Colon (tissue), 2 donors: ENCODE data around the gene TXNDC16.
"Not testable (repeated sequence)": the region's sequence is repeated elsewhere in the genome, so short reads cannot be mapped to it uniquely, and the experiment has no call there.

Experiments
- FAIRE-seq: peaks from 2 replicates; lab custom pipeline; 2012; peaks lifted over from hg19 to GRCh38; lab: Jason Lieb, UNC
- donor health status: control.
- donor health status: control.

TXNDC16 gene

DNA sequence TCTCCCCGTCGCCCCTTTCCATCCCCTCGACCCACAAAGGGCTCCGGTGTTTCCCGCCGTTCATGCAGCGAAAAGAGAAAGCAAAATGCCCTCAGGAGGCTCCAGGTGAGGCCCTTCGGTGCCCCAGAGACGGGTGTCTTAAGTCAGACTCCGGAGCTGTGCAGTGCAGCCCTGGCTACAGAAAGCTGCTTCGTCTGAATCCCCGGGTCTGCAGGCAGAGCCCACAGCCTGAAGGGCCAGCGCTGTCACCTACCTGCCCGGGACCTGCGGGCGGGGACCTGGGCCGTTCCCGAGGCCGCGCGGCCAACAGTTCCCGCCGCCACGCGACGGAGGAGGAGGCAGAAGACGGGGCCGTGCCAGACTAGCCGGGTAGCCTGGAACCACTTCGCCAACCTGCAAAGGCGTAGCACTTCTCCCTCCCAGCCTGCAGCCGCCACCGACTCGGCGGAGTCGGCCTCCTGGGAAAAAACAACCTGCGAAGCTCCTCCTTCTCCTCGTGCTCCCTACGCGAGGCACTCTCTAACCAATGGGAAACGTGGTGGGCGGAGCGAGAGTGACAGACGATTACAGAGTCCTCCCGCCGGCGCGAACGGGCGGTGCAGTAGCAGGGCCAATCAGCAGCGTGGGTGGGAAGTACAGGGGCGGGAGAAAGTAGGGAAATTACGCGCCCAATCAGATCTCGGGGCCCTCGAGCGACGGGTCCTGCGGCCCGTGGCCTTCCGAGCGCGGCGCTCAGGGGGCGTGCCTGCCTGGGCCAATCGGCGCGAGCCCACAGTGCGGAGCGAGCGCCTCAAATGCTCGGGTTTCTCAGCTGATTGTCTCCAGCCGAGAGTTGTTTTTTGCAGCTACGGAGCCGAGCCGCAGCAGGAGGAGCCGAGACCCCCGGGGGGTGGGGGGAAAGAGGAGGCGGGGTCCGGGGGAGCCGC is at the start of gene TXNDC16, which contains the start of gene GPR137C:
TSS of gene TXNDC16 (minus strand) at position 443 of the 926 bp plus-strand sequence. CDS start 8,948 bp downstream, outside the sequence.
TSS of gene GPR137C (plus strand) at position 774 of the 926 bp plus-strand sequence. CDS start 312 bp downstream, outside the sequence.
- peak; percentile 91 for FAIRE-seq

- FAIRE-seq = no peak
Measured at GRCh38 chr14:52599974-52600373, 47.7 kb upstream of the TXNDC16 start.

- FAIRE-seq = no peak
Measured at GRCh38 chr14:52598568-52598967, 46.3 kb upstream of the TXNDC16 start.

DNA sequence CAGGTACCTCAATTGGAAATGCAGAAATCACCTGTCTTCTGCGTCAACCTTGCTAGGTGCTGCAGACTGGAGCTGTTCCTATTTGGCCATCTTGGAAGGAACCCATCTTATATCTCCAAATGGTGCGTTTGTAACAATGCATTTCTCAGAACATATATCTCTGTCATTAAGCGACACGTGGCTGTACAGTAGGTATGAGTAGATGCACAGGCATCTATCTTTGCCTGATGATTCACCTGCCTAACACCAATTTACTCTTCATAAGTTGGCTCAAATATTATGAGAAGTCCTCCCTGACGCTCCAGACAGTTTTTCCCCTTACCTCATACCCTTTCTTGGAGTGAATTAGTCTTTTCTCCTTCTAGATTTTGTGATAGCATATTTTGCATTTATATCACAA is 44.6 kb upstream of the TXNDC16 start:
- no peak for FAIRE-seq

DNA sequence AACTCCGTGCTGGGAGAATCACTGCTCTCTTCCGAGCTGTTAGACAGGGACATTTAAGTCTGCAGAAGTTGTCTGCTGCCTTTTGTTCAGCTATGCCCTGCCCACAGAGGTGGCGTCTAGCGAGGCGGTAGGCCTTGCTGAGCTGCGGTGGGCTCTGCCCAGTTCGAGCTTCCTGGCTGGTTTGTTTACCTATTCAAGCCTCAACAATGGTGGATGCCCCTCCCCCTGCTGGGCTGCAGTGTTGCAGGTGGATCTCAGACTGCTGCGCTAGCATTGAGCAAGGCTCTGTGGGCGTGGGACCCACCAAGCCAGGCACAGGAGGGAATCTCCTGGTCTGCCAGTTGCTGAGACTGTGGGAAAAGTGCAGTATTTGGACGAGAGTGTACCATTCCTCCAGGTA is 44.0 kb upstream of the TXNDC16 start:
- no peak for FAIRE-seq

GRCh38 chr14:52590318-52590717 is 38.0 kb upstream of the TXNDC16 start:
- no peak for FAIRE-seq

DNA sequence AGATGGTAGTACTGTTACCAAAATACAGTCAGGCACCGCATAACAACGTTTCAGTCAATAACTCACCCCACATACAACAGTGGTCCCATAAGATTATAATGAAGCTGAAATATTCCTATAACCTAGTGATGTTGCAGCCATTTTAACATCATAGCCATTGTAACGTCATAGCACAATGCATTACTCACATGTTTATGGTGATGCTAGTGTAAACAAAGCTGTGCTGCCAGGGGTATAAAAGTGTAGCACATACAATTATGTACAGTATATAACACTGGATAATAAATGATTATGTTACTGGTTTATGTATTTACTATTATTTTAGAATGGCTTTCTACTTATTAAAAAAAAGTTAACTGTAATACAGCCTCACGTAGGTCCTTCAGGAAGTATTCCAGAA is 37.3 kb upstream of the TXNDC16 start:
- FAIRE-seq = no peak

- no peak for FAIRE-seq
Measured at GRCh38 chr14:52583544-52583943, 31.2 kb upstream of the TXNDC16 start.

GRCh38 chr14:52575858-52576257 is 23.6 kb upstream of the TXNDC16 start:
- FAIRE-seq = no peak

DNA sequence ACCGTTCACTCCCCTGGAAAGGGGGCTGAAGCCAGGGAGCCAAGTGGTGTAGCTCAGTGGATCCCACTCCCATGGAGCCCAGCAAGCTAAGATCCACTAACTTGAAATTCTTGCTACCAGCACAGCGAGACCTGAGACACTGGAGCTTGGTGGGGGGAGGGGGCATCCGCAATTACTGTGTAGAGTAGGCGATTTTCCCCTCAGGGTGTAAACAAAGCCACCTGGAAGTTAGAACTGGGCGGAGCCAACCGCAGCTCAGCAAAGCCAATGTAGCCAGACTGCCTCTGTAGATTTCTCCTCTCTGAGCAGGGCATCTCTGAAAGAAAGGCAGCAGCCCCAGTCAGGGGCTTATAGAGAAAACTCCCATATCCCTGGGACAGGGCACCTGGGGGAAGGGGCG is 16.1 kb upstream of the TXNDC16 start:
- not testable (repeated sequence) for FAIRE-seq

DNA sequence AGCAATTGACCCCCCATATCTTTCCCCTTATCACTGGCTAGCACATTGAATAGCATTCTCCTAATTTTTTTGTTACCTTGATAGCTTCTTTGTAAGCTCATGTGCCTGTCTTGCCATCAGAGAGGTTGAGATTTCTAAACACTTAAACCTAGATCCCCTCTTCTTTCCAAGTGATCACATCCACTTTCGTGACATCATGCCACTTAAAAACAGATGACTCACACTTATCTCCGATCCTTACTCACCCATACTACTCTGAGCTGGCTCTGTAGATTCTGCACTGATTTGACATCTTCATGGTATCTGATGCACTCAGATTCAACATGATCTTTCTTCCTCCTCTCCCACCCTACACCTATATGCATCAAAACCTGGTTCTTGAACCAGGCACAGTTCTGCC is 10.8 kb upstream of the TXNDC16 start:
- no peak for FAIRE-seq

GRCh38 chr14:52558688-52559087 is 6.4 kb upstream of the TXNDC16 start:
- no peak for FAIRE-seq

- FAIRE-seq = no peak
Measured at GRCh38 chr14:52553671-52554575, 1.6 kb upstream of the TXNDC16 start.

- no peak for FAIRE-seq
Measured at GRCh38 chr14:52553002-52553670, 831 bp upstream of the TXNDC16 start.

GRCh38 chr14:52551696-52552062 is 626 bp downstream of the TXNDC16 start:
- no peak for FAIRE-seq

DNA sequence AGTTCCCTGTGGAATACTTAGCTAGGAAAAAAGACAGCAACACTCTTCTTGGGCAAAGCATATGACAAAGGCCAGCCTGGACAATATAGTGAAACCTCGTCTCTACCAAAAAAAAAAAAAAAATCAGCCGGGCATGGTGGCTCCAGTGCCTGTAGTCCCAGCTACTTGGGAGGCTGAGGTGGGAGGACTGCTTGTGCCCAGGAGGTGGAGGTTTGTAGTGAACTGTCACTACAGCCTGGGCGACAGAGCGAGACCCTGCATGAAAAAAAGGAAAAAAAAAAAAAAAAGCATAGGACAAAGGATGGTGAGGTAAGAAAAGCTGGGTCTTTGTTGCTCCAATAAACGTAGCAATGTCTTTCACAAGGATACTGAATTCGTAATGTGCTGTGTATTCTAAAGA is 1.1 kb downstream of the TXNDC16 start:
- FAIRE-seq = no peak

GRCh38 chr14:52550661-52551060 is 1.6 kb downstream of the TXNDC16 start:
- FAIRE-seq = no peak

- no peak for FAIRE-seq
Measured at GRCh38 chr14:52547526-52547925, 4.8 kb downstream of the TXNDC16 start.

DNA sequence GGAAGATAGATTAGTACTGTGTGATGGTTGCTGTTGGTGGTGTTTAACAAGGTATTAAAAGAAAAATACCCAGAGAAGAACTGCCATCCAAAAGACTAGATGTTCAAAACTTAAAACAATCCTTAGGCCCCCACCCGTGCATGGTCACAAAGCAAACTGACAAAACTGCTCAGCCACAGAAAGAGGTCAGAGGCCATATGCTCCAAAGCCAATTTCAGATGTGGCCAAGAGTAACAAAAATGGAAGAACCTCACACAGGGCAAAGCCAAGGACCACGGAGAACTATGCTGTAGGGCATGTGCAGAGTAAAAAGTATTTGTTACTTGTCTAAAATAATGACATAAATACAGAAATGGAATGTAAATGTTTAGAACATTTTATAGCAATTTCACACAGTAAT is 5.3 kb downstream of the TXNDC16 start:
- no peak for FAIRE-seq

DNA sequence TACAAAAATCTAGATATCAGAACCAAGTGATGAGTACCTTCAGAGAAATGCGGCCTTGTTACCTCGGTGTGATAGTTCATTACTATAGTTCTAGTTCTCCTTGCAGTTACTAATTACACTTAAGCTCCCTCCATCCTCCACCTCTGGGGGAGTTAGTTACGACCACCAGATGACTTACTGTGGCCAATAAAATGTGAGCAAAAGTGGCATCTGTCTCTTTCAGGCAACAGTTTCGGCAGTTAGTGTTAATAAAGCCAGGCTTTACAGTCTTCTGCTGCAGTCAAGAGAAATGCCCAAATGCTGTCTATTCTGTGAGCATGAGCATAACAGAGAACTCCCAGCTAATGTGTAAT is 6.0 kb downstream of the TXNDC16 start:
- no peak for FAIRE-seq

DNA sequence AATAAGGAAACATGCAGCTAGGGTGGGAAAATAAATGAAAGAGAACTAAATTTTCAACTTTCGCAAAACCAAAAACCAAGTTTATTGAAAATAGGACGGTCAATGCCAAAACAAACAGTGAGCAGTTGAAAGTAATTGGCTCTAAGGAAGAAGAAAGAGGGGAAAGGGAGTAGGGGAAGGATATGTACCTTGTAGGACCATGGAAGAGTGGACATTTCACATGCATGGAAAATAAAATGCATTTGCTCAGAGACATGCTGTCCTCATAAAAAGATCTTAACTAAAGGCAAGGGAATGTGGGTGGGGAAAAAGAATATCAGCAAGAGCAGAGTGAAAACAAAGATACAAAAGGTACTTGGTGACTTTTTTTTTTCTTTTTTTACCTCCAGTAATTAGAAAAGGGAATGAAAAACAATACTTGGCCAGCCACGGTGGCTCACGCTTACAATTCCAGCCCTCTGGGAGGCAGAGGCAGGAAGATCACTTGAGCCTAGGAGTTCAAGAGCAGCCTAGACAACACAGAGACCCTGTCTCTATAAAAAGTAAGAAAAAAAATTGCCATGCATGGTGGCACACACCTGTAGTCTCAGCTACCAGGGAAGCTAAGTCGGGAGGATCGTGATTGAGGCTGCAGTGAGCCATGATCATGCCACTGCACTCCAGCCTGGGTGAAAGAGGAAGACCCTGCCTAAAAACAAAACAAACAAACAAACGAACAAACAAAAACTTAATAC is 6.6 kb downstream of the TXNDC16 start:
- FAIRE-seq = no peak

- FAIRE-seq = no peak
Measured at GRCh38 chr14:52538623-52539022, 13.7 kb downstream of the TXNDC16 start.
